ENCODE measurements around the gene FOXP2.

Gene FOXP2

DNA sequence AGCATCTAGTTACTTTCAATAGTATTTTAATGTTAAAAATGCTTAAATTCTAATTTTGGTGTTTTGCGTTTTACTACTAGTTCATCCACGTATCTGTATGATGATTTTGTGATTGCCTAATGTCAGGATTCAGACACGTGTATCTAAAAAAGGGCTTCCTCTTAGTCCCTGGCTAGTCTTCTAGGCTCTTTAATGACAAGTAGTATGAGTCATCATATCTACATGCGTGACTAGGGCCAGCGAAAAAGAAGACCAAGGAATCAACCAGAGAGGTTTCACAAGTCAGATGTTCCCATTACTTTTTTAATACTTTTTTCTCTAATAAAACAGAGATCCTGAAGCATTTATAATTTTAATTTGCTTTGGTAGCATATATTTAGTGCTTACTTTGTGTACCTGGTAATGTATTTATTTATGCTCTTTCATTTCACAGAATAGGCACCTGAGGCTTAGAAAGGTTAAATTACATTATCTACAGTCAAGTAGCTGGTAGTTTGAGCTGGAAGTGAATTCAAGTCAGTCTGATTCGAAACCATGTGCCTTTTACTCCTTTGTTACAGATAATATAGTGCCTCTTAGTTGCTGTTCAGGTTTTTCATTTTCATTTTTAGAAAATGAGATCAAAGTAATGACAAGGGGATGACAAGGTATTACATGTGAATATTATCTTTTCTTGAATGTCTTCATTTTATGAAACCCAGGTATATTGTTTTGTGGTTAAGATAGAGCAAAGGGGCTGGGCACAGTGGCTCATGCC is 140.3 kb downstream of the FOXP2 start:
- H3K4me3 ChIP-seq (ENCODE audit: low read depth, low read length) = no peak overlapping the region
- H3K4me1 ChIP-seq (ENCODE audit: control insufficient read depth, insufficient read depth, low read length) = peaks cover 8% of the 10 kb centered on the region
- no peaks in the 10 kb centered on the region for H3K36me3 ChIP-seq (ENCODE audit: control insufficient read depth in 2 of 2, insufficient read depth in 1 of 2, low read length in 2 of 2)
- ChIA-PET CTCF (no interaction called here), POLR2A (no interaction called here)
- H3K27ac ChIP-seq (ENCODE audit: extremely low read depth, low read depth, low read length) = 0 out of 2 replicates have a peak overlapping the region, but pooled peaks have one; percentile 8
- no peaks in the 10 kb centered on the region for H3K9me3 ChIP-seq (ENCODE audit: control insufficient read depth, insufficient read depth, low read depth, low read length)
- TF ChIP-seq MZF1 (tag by site-specific recombination; IDR thresholded peaks at IDR 0.05; ENCODE audit: borderline replicate concordance) (no peak), ZNF548 (tag by site-specific recombination; IDR thresholded peaks at IDR 0.05) (no peak), ZNF416 (tag by site-specific recombination; IDR thresholded peaks at IDR 0.05) (no peak), MYNN (tag by site-specific recombination; IDR thresholded peaks at IDR 0.05; ENCODE audit: borderline replicate concordance) (no peak), GLIS1 (tag by site-specific recombination; IDR thresholded peaks at IDR 0.05) (no peak), ZBTB8A (tag by site-specific recombination; IDR thresholded peaks at IDR 0.05) (no peak; the same call in 1 of the 2 replicates), ZNF600 (tag by site-specific recombination; IDR thresholded peaks at IDR 0.05) (no peak), TCF7L2 (IDR thresholded peaks at IDR 0.05; ENCODE audit: borderline replicate concordance, low read depth, low read length) (no peak), ZNF24 (tag by site-specific recombination; IDR thresholded peaks at IDR 0.05) (no peak), ZNF677 (tag by site-specific recombination; IDR thresholded peaks at IDR 0.05) (no peak), ZNF501 (tag by site-specific recombination; IDR thresholded peaks at IDR 0.05) (peak; percentile 69; the same call in 1 of the 2 replicates), ZNF561 (tag by site-specific recombination; IDR thresholded peaks at IDR 0.05; ENCODE audit: borderline replicate concordance) (no peak), ZNF530 (tag by site-specific recombination; IDR thresholded peaks at IDR 0.05; ENCODE audit: low read depth) (no peak), ZNF629 (tag by site-specific recombination; IDR thresholded peaks at IDR 0.05) (peak; percentile 51), ZNF510 (tag by site-specific recombination; IDR thresholded peaks at IDR 0.05; ENCODE audit: insufficient replicate concordance) (no peak), ZEB2 (tag by site-specific recombination; IDR thresholded peaks at IDR 0.05) (peak; percentile 52; the same call in 1 of the 2 replicates), ZNF514 (tag by site-specific recombination; IDR thresholded peaks at IDR 0.05) (no peak), ZXDB (tag by site-specific recombination; IDR thresholded peaks at IDR 0.05) (0 out of 2 replicates have a peak, but pooled peaks have one; percentile 22), ZNF16 (tag by site-specific recombination; IDR thresholded peaks at IDR 0.05; ENCODE audit: low read depth) (no peak), ZNF658 (tag by site-specific recombination; IDR thresholded peaks at IDR 0.05) (no peak), ZNF223 (tag by site-specific recombination; IDR thresholded peaks at IDR 0.05) (no peak), BCL11A (tag by site-specific recombination; IDR thresholded peaks at IDR 0.05; ENCODE audit: low read depth) (no peak), ZNF423 (tag by site-specific recombination; IDR thresholded peaks at IDR 0.05) (no peak), ZNF335 (tag by site-specific recombination; conservative IDR thresholded peaks at IDR 0.05) (peak; percentile 34), ZBTB17 (tag by site-specific recombination; IDR thresholded peaks at IDR 0.05) (peak; percentile 45; the same call in 1 of the 2 replicates)
- TF ChIP-seq, protein P1, sequence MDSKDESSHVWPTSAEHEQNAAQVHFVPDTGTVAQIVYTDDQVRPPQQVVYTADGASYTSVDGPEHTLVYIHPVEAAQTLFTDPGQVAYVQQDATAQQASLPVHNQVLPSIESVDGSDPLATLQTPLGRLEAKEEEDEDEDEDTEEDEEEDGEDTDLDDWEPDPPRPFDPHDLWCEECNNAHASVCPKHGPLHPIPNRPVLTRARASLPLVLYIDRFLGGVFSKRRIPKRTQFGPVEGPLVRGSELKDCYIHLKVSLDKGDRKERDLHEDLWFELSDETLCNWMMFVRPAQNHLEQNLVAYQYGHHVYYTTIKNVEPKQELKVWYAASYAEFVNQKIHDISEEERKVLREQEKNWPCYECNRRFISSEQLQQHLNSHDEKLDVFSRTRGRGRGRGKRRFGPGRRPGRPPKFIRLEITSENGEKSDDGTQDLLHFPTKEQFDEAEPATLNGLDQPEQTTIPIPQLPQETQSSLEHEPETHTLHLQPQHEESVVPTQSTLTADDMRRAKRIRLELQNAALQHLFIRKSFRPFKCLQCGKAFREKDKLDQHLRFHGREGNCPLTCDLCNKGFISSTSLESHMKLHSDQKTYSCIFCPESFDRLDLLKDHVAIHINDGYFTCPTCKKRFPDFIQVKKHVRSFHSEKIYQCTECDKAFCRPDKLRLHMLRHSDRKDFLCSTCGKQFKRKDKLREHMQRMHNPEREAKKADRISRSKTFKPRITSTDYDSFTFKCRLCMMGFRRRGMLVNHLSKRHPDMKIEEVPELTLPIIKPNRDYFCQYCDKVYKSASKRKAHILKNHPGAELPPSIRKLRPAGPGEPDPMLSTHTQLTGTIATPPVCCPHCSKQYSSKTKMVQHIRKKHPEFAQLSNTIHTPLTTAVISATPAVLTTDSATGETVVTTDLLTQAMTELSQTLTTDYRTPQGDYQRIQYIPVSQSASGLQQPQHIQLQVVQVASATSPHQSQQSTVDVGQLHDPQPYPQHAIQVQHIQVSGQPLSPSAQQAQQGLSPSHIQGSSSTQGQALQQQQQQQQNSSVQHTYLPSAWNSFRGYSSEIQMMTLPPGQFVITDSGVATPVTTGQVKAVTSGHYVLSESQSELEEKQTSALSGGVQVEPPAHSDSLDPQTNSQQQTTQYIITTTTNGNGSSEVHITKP (tag by site-specific recombination; IDR thresholded peaks at IDR 0.05) = 0 out of 2 replicates have a peak, but pooled peaks have one; percentile 9
- TF ChIP-seq, protein P2, sequence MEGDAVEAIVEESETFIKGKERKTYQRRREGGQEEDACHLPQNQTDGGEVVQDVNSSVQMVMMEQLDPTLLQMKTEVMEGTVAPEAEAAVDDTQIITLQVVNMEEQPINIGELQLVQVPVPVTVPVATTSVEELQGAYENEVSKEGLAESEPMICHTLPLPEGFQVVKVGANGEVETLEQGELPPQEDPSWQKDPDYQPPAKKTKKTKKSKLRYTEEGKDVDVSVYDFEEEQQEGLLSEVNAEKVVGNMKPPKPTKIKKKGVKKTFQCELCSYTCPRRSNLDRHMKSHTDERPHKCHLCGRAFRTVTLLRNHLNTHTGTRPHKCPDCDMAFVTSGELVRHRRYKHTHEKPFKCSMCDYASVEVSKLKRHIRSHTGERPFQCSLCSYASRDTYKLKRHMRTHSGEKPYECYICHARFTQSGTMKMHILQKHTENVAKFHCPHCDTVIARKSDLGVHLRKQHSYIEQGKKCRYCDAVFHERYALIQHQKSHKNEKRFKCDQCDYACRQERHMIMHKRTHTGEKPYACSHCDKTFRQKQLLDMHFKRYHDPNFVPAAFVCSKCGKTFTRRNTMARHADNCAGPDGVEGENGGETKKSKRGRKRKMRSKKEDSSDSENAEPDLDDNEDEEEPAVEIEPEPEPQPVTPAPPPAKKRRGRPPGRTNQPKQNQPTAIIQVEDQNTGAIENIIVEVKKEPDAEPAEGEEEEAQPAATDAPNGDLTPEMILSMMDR (tag by site-specific recombination; IDR thresholded peaks at IDR 0.05) = no peak
- TF ChIP-seq, protein P3, sequence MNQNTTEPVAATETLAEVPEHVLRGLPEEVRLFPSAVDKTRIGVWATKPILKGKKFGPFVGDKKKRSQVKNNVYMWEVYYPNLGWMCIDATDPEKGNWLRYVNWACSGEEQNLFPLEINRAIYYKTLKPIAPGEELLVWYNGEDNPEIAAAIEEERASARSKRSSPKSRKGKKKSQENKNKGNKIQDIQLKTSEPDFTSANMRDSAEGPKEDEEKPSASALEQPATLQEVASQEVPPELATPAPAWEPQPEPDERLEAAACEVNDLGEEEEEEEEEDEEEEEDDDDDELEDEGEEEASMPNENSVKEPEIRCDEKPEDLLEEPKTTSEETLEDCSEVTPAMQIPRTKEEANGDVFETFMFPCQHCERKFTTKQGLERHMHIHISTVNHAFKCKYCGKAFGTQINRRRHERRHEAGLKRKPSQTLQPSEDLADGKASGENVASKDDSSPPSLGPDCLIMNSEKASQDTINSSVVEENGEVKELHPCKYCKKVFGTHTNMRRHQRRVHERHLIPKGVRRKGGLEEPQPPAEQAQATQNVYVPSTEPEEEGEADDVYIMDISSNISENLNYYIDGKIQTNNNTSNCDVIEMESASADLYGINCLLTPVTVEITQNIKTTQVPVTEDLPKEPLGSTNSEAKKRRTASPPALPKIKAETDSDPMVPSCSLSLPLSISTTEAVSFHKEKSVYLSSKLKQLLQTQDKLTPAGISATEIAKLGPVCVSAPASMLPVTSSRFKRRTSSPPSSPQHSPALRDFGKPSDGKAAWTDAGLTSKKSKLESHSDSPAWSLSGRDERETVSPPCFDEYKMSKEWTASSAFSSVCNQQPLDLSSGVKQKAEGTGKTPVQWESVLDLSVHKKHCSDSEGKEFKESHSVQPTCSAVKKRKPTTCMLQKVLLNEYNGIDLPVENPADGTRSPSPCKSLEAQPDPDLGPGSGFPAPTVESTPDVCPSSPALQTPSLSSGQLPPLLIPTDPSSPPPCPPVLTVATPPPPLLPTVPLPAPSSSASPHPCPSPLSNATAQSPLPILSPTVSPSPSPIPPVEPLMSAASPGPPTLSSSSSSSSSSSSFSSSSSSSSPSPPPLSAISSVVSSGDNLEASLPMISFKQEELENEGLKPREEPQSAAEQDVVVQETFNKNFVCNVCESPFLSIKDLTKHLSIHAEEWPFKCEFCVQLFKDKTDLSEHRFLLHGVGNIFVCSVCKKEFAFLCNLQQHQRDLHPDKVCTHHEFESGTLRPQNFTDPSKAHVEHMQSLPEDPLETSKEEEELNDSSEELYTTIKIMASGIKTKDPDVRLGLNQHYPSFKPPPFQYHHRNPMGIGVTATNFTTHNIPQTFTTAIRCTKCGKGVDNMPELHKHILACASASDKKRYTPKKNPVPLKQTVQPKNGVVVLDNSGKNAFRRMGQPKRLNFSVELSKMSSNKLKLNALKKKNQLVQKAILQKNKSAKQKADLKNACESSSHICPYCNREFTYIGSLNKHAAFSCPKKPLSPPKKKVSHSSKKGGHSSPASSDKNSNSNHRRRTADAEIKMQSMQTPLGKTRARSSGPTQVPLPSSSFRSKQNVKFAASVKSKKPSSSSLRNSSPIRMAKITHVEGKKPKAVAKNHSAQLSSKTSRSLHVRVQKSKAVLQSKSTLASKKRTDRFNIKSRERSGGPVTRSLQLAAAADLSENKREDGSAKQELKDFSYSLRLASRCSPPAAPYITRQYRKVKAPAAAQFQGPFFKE (tag by site-specific recombination; IDR thresholded peaks at IDR 0.05; ENCODE audit: borderline replicate concordance) = no peak

Data from HEK293 (cell line).